ENCODE measurements around the gene CSPG4.

CSPG4 gene

GRCh38 chr15:75653347-75653913 is 59.2 kb downstream of the CSPG4 start:
- FAIRE-seq = no peak
- DNase-seq (ENCODE audit: insufficient read length, low spot score) = no peak

GRCh38 chr15:75651810-75652543 is 60.7 kb downstream of the CSPG4 start:
- DNase-seq (ENCODE audit: insufficient read length, low spot score) (no peak), FAIRE-seq (no peak)

- DNase-seq (ENCODE audit: insufficient read length, low spot score) (no peak), FAIRE-seq (no peak)
Measured at GRCh38 chr15:75650908-75651809, 61.5 kb downstream of the CSPG4 start.

- no peak for DNase-seq (ENCODE audit: insufficient read length, low spot score)
- no peak for FAIRE-seq
Measured at GRCh38 chr15:75649848-75650247, 62.8 kb downstream of the CSPG4 start.

- no peak for FAIRE-seq
- DNase-seq (ENCODE audit: insufficient read length, low spot score) = no peak
Measured at GRCh38 chr15:75649045-75649761, 63.4 kb downstream of the CSPG4 start.

GRCh38 chr15:75648156-75649000 is 64.3 kb downstream of the CSPG4 start:
- FAIRE-seq = no peak
- DNase-seq (ENCODE audit: insufficient read length, low spot score) = no peak

GRCh38 chr15:75647370-75648155 is 65.1 kb downstream of the CSPG4 start, which contains the start of gene SNX33:
Gene SNX33, plus strand, starts transcription at chr15:75647912. Its CDS starts 1,191 bp downstream, at chr15:75649103.
- DNase-seq (ENCODE audit: insufficient read length, low spot score) (peak; percentile 66), FAIRE-seq (peak; percentile 77)

- FAIRE-seq (no peak), DNase-seq (ENCODE audit: insufficient read length, low spot score) (no peak)
Measured at GRCh38 chr15:75646944-75647364, 65.7 kb downstream of the CSPG4 start.

- DNase-seq (ENCODE audit: insufficient read length, low spot score) = no peak
Measured at GRCh38 chr15:75646112-75646943, 66.3 kb downstream of the CSPG4 start.

GRCh38 chr15:75644376-75644775 is 68.3 kb downstream of the CSPG4 start:
- no peak for FAIRE-seq

More at GRCh38 chr15:75646112-75646943, 66.3 kb downstream of the CSPG4 start:
- FAIRE-seq = no peak

GRCh38 chr15:75641603-75642002 is 71.0 kb downstream of the CSPG4 start:
- no peak for DNase-seq (ENCODE audit: insufficient read length, low spot score)
- no peak for FAIRE-seq

More at GRCh38 chr15:75644376-75644775, 68.3 kb downstream of the CSPG4 start:
- no peak for DNase-seq (ENCODE audit: insufficient read length, low spot score)

GRCh38 chr15:75641179-75641503 is 71.5 kb downstream of the CSPG4 start:
- no peak for DNase-seq (ENCODE audit: insufficient read length, low spot score)
- no peak for FAIRE-seq

- no peak for DNase-seq (ENCODE audit: insufficient read length, low spot score)
- FAIRE-seq = no peak
Measured at GRCh38 chr15:75640483-75641178, 72.0 kb downstream of the CSPG4 start.

GRCh38 chr15:75639709-75640482 is 72.8 kb downstream of the CSPG4 start, which contains the start of gene IMP3:
Gene IMP3, minus strand, starts transcription at chr15:75640224. Its CDS starts 56 bp downstream, at chr15:75640168.
- DNase-seq (ENCODE audit: insufficient read length, low spot score) (peak; percentile 94), FAIRE-seq (peak; percentile 60)

- DNase-seq (ENCODE audit: insufficient read length, low spot score) (no peak), FAIRE-seq (no peak)
Measured at GRCh38 chr15:75639191-75639708, 73.4 kb downstream of the CSPG4 start.

GRCh38 chr15:75637245-75638009 is 75.2 kb downstream of the CSPG4 start:
- DNase-seq (ENCODE audit: insufficient read length, low spot score) (no peak), FAIRE-seq (no peak)

All from HTR-8/SVneo (cell line).